K562 (cell line): ENCODE results near the gene MFSD6L. TPM values are rescaled to one million over a fixed set of nuclear protein-coding genes. Genes with fewer than 3 reads are reported as not detected.

Experiments
- ATAC-seq: fragments of 200-7000 bp; cut with Tn5 transposase; 3 replicates; pipeline ENCODE4 v1.9.1; 2020; ENCODE audit warnings: moderate library complexity
- BruUV-seq: library from RNA; stranded (reverse); fragments of 400-500 nt; replicated peaks from 2 replicates; lab custom pipeline; 2021; lab: Mats Ljungman, UMichigan
- CTCF ChIA-PET: fragments of 300-600 bp; formaldehyde crosslinking; extraction: SDS; loops from one replicate; lab custom pipeline; 2021; ENCODE audit warnings: low intra/inter-chr PET ratio; lab: Yijun Ruan, JAX
- POLR2A ChIA-PET: fragments of 300-600, 350-650 bp; sonication (Branson Sonifier 250); formaldehyde crosslinking; extraction: SDS; loops from one replicate; lab custom pipeline; 2021; ENCODE audit warnings: antibody characterized with exemption, inconsistent platforms; lab: Yijun Ruan, JAX
- DNase-seq, 4 experiments: peaks; one replicate each; pipeline versions ENCODE4 v3.0.0 to v3.0.0-alpha.2; 2011 to 2018; ENCODE audit warnings: low spot score in 3 of 4, mixed read lengths in 3 of 4; ENCODE audit errors: extremely low read depth in 1 of 4
- FAIRE-seq: peaks from 2 replicates; lab custom pipeline; 2011; peaks lifted over from hg19 to GRCh38; lab: Jason Lieb, UNC
- H2AFZ ChIP-seq: 2 replicates; pipeline ENCODE4 v1.6.0; 2011; ENCODE audit warnings: low read depth, low read length, control low read depth, inconsistent platforms
- H3K27ac ChIP-seq: fragments of 200-600 bp; 3 replicates; pipeline ENCODE4 v1.8.0; 2011; ENCODE audit warnings: low read depth, mild to moderate bottlenecking, control low read depth, inconsistent platforms, low read length, moderate library complexity, mixed read lengths; ENCODE audit errors: extremely low read depth
- H3K27me3 ChIP-seq, 2 experiments: fragments of 300-600 bp in 1 of 2; 2 replicates in 1 of 2; 3 replicates in 1 of 2; pipeline versions ENCODE4 v1.6.0 to v1.8.0; 2011; ENCODE audit warnings: inconsistent platforms in 2 of 2, low read length in 2 of 2, mild to moderate bottlenecking in 1 of 2, mixed read lengths in 1 of 2, moderate library complexity in 1 of 2; ENCODE audit not compliant: control insufficient read depth in 2 of 2, insufficient read depth in 2 of 2
- H3K36me3 ChIP-seq: fragments of 300-600 bp; 3 replicates; pipeline ENCODE4 v1.8.0; 2011; ENCODE audit warnings: mild to moderate bottlenecking, low read length, inconsistent platforms; ENCODE audit not compliant: control insufficient read depth, insufficient read depth
- H3K4me1 ChIP-seq, 2 experiments: fragments of 200-600 bp in 1 of 2; replicated peaks in 1 of 2; 2 replicates in 1 of 2; 3 replicates in 1 of 2; pipeline versions ENCODE4 v1.5.1 to v1.8.0; 2011; ENCODE audit warnings: inconsistent platforms in 2 of 2, low read length in 2 of 2, mild to moderate bottlenecking in 1 of 2, mixed read lengths in 1 of 2, moderate library complexity in 1 of 2; ENCODE audit not compliant: control insufficient read depth in 2 of 2, insufficient read depth in 2 of 2
- H3K4me2 ChIP-seq: 2 replicates; pipeline ENCODE4 v1.6.1; 2011; ENCODE audit warnings: low read length, control low read depth, inconsistent platforms, mixed read lengths; ENCODE audit not compliant: insufficient read depth
- H3K4me3 ChIP-seq: fragments of 200-600 bp; sonication (generic), shearing (Covaris generic); 2 replicates; pipeline ENCODE4 v1.5.1; 2016; ENCODE audit warnings: control low read depth, inconsistent platforms
- H3K79me2 ChIP-seq: fragments of 200-600 bp; 3 replicates; pipeline ENCODE4 v1.8.0; 2011; ENCODE audit warnings: low read length, inconsistent platforms; ENCODE audit not compliant: control insufficient read depth, insufficient read depth
- H3K9ac ChIP-seq, 2 experiments: 2 replicates each; pipeline versions ENCODE4 v1.6.0 to v1.6.1; 2011; ENCODE audit warnings: low read depth in 2 of 2, low read length in 2 of 2, control low read depth in 1 of 2, inconsistent platforms in 1 of 2, mild to moderate bottlenecking in 1 of 2, mixed read lengths in 1 of 2; ENCODE audit not compliant: insufficient read depth in 1 of 2
- H3K9me1 ChIP-seq: one replicate; pipeline ENCODE4 v1.6.0; 2011; ENCODE audit warnings: inconsistent platforms, mild to moderate bottlenecking, low read length, moderate library complexity; ENCODE audit not compliant: control insufficient read depth, insufficient read depth
- H3K9me3 ChIP-seq: replicated peaks from 2 replicates; pipeline ENCODE4 v1.5.1; 2011; ENCODE audit warnings: low read depth, low read length, inconsistent platforms; ENCODE audit not compliant: control insufficient read depth, insufficient read depth
- H4K20me1 ChIP-seq: replicated peaks from 2 replicates; pipeline ENCODE4 v1.6.1; 2011; ENCODE audit warnings: low read length, inconsistent platforms, mixed read lengths; ENCODE audit not compliant: control insufficient read depth, insufficient read depth
- ARID2 ChIP-seq: fragments of 450-650 bp; IDR thresholded peaks from 2 replicates; pipeline ENCODE4 v1.6.1; 2017; ENCODE audit warnings: antibody characterized with exemption, mild to moderate bottlenecking
- ETV5 ChIP-seq: sonication (generic); formaldehyde crosslinking; IDR thresholded peaks from 2 replicates; pipeline ENCODE4 v1.4.0; 2020; ENCODE audit warnings: low read depth, mild to moderate bottlenecking, missing genetic modification reagents
- TEAD2 ChIP-seq: fragments of 450-650 bp; IDR thresholded peaks from 2 replicates; pipeline ENCODE4 v1.6.1; 2016; ENCODE audit warnings: missing genetic modification characterization, control low read depth, missing compliant biosample characterization
- WGBS: fragments of 100-300 bp; shearing (Covaris generic); methylation state at CpG from one replicate; pipeline ENCODE4 v1.1.6; 2016; ENCODE audit warnings: low coverage, mixed read lengths; ENCODE audit not compliant: insufficient coverage; ENCODE audit errors: missing lambda C conversion rate; 5-methylcytosine and 5-hydroxymethylcytosine counted together
- in situ Hi-C: fragments of 300-500 bp; cut with MboI; formaldehyde crosslinking; loops from 4 replicates; pipeline ENCODE4 v1.15.0; 2018; ENCODE audit warnings: inconsistent platforms, mixed read lengths
- intact Hi-C: fragments of 100-400 bp; cut with micrococcal nuclease; formaldehyde crosslinking; loops from 2 replicates; pipeline ENCODE4 v1.14.2; 2022
- polyA plus RNA-seq, 8 experiments: library from polyadenylated mRNA; depleted of rRNA in 4 of 8; stranded (reverse) in 5 of 8; unstranded in 3 of 8; fragments of >200 nt; fragmentation: Nextera tagmentation in 2 of 8; fragmentation: Illumina TruSeq in 1 of 8; extraction: Ambion mirVana in 2 of 8; extraction: Trizol in 1 of 8; gene quantifications; 2 replicates each; pipeline versions ENCODE4 v1.2.1 to v1.2.3, GENCODE V29; 2011 to 2014; ENCODE audit warnings: inconsistent platforms in 1 of 8, missing spikeins in 1 of 8
- total RNA-seq, 7 experiments: library from RNA; depleted of rRNA in 6 of 7; stranded (reverse); fragments of >200 nt in 6 of 7; fragmentation: Illumina TruSeq in 2 of 7; extraction: Trizol in 2 of 7; gene quantifications; 2 replicates each; pipeline versions ENCODE4 v1.2.1 to v1.2.3, GENCODE V29; 2011 to 2021; ENCODE audit warnings: low replicate concordance in 1 of 7
- TF ChIP-seq, protein P1 (sequence below): sonication (generic); formaldehyde crosslinking; IDR thresholded peaks from 2 replicates; pipeline ENCODE4 v1.8.1; 2023; ENCODE audit warnings: missing genetic modification reagents, mild to moderate bottlenecking, borderline replicate concordance
- TF ChIP-seq, protein P2 (sequence below): fragments of 250-450 bp; sonication (Bioruptor Pico); IDR thresholded peaks from 2 replicates; pipeline ENCODE4 v1.5.0; 2021

MFSD6L gene
- total and polyA plus RNA-seq, 9 of the 15 experiments (the other 6 are each of a cell fraction or from before 2014, with no cell fraction given), result not detected

GRCh38 chr17:8792646-8793045 lies 6.5 kb downstream of the MFSD6L start:
- H3K27ac ChIP-seq, result no peak overlapping the region
- H3K9me3 ChIP-seq, result no peaks in the 10 kb centered on the region
- no TSS peak for BruUV-seq
- in situ Hi-C loops, result loop anchor here (25.0 kb wide), 1 partner anchor 730 kb away; no protein-coding TSS in a partner anchor
- H3K79me2 ChIP-seq, result no peaks in the 10 kb centered on the region
- CTCF ChIA-PET, result no interaction called here
- H3K4me2 ChIP-seq, result no peak overlapping the region
- no peak overlapping the region for H2AFZ ChIP-seq
- ATAC-seq (no peak), DNase-seq (no peak), FAIRE-seq (no peak)
- H3K4me3 ChIP-seq, result no peak overlapping the region
- intact Hi-C loops, result no loop called here
- H3K36me3 ChIP-seq, result no peaks in the 10 kb centered on the region
- POLR2A ChIA-PET, result no interaction called here
- H3K4me1 ChIP-seq, result no peaks in the 10 kb centered on the region
- H3K27me3 ChIP-seq, result peaks cover 11 to 19% of the 10 kb centered on the region in 2 experiments; a peak in 4 of 5 replicates
- no peak overlapping the region for H3K9ac ChIP-seq
- TF ChIP-seq TEAD2 (no peak), ARID2 (no peak), ETV5 (CRISPR knock-in tag) (no peak)
- TF ChIP-seq, protein P1, sequence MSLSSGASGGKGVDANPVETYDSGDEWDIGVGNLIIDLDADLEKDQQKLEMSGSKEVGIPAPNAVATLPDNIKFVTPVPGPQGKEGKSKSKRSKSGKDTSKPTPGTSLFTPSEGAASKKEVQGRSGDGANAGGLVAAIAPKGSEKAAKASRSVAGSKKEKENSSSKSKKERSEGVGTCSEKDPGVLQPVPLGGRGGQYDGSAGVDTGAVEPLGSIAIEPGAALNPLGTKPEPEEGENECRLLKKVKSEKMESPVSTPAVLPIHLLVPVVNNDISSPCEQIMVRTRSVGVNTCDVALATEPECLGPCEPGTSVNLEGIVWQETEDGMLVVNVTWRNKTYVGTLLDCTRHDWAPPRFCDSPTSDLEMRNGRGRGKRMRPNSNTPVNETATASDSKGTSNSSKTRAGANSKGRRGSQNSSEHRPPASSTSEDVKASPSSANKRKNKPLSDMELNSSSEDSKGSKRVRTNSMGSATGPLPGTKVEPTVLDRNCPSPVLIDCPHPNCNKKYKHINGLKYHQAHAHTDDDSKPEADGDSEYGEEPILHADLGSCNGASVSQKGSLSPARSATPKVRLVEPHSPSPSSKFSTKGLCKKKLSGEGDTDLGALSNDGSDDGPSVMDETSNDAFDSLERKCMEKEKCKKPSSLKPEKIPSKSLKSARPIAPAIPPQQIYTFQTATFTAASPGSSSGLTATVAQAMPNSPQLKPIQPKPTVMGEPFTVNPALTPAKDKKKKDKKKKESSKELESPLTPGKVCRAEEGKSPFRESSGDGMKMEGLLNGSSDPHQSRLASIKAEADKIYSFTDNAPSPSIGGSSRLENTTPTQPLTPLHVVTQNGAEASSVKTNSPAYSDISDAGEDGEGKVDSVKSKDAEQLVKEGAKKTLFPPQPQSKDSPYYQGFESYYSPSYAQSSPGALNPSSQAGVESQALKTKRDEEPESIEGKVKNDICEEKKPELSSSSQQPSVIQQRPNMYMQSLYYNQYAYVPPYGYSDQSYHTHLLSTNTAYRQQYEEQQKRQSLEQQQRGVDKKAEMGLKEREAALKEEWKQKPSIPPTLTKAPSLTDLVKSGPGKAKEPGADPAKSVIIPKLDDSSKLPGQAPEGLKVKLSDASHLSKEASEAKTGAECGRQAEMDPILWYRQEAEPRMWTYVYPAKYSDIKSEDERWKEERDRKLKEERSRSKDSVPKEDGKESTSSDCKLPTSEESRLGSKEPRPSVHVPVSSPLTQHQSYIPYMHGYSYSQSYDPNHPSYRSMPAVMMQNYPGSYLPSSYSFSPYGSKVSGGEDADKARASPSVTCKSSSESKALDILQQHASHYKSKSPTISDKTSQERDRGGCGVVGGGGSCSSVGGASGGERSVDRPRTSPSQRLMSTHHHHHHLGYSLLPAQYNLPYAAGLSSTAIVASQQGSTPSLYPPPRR (CRISPR knock-in tag), result no peak
- TF ChIP-seq, protein P2, sequence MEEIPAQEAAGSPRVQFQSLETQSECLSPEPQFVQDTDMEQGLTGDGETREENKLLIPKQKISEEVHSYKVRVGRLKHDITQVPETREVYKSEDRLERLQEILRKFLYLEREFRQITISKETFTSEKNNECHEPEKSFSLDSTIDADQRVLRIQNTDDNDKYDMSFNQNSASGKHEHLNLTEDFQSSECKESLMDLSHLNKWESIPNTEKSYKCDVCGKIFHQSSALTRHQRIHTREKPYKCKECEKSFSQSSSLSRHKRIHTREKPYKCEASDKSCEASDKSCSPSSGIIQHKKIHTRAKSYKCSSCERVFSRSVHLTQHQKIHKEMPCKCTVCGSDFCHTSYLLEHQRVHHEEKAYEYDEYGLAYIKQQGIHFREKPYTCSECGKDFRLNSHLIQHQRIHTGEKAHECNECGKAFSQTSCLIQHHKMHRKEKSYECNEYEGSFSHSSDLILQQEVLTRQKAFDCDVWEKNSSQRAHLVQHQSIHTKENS, result no peak
- 7% methylated on average over 3 of the region's 6 CpGs for WGBS
- no peaks in the 10 kb centered on the region for H3K9me1 ChIP-seq
- H4K20me1 ChIP-seq, result no peaks in the 10 kb centered on the region
